ENCODE results near the gene POU2F3.

Gene POU2F3

DNA sequence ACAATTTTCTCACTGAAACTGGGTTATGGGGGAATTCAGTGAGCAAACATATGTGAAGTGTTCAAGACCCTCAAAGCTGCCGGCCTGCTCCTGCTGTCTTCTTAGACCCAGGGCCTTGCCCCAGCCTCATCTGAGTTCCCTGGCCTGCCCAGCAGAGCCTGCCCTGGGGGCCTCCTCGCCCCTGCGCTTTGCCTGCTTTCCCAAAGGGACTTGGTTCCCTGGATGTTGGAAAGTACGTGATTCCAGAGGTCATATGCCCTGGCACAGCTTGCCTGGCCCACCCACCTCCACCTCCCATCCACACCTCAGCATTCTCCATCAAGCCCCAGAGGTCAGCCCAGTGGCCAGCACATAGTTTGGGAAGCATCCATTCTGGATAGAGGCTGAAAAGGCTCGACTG, 13.7 kb upstream of the POU2F3 start:
- no peak for DNase-seq (ENCODE audit: low read depth)

DNA sequence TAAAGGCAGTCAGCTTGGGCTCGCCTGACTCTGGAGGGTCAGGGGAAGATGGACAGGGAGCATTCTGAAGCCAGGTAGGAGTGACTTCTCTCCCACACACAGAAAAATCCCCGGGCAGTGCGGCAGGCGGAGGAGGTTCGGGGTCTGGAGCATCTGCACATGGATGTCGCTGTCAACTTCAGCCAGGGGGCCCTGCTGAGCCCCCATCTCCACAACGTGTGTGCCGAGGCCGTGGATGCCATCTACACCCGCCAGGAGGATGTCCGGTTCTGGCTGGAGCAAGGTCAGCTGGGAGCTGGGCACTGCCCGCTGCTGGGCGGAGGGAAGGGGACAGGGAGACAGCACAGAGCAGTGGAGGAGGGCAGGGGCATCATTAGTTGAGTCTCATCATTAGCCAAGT, 13.2 kb upstream of the POU2F3 start:
- DNase-seq (ENCODE audit: low read depth), result no peak

DNA sequence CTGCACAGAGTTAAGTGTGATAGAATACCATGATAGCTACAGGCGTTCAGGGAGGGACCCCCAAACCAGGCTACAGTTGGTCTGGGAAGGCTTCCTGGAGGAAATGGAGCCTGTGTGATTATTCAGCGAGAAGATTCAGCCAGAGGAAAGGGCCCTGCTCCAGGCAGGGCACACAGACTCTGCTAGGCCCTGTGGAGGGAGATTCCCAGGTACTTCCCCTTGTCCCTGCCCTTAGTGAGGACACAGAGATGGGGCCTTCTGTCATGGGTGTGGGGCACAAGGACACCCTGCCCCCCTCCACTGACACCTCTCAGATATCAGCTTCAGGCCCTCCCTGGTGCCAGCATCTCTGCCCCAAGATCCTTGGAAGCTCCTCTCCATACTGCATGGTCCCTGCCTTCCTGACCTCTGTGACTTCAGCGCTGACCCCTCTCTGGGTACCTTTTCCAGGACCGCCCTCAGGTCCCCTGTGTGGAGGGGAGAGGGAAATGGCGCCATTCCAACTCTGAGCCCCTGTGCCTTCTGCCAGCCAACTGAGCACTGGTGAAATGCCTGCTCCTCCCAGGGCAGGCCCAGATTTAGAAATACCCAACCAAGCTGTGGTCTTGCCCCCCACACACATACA, 12.6 kb upstream of the POU2F3 start:
- no peak for DNase-seq (ENCODE audit: low read depth)

DNA sequence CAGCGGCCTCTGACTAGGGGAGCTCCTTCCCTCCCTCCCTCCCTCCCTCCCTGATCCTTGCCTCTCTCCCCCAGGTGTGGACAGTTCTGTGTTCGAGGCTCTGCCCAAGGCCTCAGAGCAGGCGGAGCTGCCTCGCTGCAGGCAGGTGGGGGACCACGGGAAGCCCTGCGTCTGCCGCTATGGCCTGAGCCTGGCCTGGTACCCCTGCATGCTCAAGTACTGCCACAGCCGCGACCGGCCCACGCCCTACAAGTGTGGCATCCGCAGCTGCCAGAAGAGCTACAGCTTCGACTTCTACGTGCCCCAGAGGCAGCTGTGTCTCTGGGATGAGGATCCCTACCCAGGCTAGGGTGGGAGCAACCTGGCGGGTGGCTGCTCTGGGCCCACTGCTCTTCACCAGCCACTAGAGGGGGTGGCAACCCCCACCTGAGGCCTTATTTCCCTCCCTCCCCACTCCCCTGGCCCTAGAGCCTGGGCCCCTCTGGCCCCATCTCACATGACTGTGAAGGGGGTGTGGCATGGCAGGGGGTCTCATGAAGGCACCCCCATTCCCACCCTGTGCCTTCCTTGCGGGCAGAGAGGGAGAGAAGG, 11.1 kb upstream of the POU2F3 start:
- no peak for DNase-seq (ENCODE audit: low read depth)

DNA sequence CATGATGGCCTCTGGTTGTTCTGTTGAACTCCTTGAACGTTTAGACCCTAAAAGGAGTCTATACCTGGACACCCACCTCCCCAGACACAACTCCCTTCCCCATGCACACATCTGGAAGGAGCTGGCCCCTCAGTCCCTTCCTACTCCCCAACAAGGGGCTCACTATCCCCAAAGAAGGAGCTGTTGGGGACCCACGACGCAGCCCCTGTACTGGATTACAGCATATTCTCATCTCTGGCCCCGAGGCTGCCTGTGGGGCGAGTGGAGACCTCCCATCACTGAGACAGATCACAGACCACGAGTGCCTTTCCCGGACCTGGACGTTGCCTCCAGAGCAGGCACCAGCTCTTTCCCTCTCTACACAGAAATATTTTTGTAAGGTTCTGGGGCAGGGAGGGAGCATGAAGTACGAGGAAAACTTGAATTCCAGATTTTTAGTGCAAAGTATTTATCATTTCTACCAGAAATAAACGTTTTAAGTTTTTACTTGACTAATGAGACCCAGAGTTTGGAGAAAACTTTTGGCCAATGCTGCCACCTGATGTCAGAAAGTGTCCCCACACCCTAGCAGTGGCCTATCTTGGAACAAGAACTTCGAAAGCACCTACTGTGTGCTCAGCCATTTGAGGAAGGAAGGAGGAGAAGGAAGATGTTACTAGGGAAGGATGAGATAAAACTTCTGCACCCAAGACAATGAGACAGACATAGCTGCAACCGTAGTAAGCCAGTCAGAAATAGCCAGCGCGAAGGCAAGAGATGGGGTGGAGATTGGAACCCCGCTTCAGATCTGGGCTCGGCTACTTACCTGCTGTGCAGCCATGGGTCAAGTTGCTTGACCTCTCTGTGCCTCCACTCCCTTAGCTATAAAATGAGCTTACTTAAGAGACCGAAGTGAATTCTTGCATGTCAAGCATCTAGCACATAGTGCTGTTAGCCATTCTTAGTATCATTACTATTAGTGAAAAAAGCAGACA, 10.2 kb upstream of the POU2F3 start:
- no peak for DNase-seq (ENCODE audit: low read depth)

DNA sequence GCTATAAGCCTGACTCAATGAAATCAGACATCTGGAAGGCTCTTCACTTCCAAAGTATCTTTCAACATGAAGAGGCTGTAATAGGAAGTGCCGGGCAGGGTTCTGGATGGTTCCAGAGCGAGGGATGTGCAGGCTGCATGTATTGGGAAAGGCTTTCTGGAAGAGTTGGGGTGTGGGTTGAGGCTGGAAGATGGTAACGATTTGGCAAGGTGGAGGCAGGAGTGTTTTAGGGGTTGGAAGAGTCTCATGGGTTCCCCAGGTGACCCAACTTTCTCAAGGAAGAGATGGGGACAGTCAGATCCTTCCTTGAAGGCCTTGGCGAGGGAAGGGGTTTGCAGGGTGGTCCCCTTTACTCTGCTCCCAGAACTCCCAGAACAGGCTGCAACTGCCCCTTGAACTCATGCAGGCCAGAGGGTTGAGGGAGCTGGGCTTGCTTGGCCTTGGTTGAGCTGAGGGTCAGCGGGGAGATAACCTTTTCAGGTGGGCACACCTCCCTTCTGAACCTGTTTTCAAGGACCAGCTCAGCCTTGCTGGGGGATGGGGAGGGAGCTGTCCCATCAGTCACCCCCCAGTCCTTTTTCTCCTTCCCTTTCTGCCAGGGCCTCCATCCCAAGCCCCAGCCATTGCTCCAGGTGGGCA, 9.4 kb upstream of the POU2F3 start:
- DNase-seq (ENCODE audit: low read depth), result no peak

DNA sequence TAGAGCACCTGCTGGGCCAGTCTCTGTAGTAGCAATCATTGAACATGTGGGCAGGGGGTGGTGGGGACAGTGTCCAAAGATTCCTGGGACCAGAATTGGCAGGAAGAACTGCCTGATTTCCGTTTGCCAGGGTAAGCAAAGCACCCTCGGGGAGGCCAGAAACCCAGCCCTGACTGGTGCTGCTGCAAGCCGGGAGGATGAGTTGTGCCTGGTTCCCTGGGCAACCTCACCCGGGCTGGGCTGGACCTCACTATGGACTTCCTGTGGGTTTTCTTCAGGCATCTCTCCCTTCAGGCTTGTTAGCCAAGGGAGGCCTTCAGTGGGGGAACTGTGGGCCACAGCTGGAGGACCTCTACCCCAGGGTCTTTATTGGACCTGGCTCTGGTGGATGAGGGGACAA, 8.0 kb upstream of the POU2F3 start:
- DNase-seq (ENCODE audit: low read depth), result no peak

DNA sequence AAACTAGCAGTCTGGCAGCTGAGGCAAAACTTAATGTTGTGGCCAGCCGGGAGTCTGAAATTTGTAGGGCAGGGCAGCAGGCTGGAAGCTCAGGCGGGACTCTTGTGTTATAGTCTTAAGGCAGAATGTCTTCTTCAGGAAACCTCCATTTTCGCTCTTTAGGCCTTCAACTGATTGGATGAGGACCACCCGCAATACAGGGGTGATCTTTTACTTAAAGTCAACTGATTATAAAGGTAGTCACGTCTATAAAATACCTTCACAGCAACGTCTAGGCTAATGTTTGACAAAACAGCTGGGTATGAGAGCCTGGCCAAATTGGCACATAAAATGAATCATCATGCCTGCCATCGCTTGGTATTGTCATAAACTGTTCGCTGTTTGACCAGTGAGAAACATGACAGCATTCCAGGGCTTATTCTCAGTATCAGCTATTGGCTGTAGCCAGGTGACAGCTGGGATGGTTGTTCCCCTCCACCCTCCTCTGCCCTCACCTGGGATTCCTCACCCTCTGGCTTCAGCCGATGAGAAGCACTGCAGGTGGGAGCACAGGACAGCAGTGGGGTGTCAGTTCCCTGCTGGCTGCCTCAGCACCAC, 6.6 kb upstream of the POU2F3 start:
- DNase-seq (ENCODE audit: low read depth), result no peak

DNA sequence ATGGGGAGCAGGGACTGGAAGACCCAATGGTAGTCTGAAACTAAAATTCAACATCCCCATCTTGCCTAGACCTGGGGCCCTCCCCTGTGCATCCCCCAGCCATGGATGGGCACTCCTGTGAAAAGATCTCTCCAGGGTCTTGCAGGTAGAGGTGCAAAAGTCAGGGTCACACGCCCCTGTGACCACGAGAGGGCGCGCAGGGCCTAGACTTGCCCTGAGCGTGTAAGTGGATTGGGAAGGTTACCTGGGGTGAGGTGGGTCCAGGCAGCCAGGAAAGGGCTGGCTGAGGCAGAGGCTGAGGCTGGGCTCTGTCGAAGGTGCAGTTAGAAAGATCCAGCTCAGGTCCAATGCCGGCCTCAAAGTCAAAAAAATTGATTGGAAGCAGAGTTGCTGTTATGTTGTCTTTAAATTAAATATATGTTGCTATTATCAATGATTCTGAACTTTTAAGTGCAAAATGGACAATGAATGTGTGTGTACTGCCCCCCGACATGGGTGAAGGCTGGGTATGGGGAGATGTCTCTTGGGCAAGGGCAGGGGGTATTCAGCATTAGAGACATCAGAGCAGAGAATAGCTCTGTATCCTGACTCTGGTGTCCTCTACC, 4.8 kb upstream of the POU2F3 start:
- peak; percentile 52 for DNase-seq (ENCODE audit: low read depth)

DNA sequence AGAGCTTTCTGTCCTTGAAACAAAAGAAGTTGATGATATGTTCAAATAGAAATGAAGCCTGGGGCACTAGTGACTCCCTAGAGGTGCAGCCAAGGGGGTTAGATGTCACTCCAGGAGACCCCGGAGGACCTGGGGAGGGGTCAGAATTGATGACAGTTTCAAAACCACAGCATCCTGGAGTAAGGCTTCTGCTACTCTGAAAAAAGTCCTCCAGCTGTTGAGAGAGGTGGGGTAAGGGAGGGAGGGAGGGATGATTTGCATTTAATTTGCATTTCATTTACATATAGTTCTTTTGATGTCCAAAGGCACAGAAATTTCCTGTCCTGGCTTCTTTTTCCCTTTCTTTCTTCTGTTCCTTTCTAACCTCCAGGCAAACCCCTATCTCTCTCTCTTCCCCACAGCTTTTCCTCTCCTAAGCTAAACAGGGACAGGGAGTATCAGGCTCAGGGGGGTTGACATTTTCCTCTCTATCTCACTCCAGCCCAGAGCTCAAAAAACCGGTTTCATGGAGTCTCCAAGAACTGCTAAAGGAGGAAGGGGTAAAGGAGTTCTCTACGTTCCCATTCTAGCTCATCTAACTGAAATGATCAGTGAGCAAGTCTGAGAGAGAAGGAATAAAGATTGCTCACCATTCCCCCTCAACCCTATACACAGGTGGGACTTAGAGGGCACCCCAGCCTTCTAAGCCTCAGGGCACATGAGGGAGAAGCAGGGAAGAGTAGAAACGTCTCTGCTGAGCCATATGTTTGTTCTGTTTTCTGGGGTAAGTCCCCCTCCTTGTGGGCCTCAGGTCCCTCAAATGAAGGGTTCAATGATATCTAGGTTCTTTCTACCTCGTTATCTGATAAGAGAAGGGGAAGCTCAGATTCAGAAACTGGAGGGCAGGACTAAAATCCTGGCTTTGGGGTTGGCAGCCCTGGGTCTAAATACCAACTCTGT, 3.5 kb upstream of the POU2F3 start:
- DNase-seq (ENCODE audit: low read depth), result no peak

DNA sequence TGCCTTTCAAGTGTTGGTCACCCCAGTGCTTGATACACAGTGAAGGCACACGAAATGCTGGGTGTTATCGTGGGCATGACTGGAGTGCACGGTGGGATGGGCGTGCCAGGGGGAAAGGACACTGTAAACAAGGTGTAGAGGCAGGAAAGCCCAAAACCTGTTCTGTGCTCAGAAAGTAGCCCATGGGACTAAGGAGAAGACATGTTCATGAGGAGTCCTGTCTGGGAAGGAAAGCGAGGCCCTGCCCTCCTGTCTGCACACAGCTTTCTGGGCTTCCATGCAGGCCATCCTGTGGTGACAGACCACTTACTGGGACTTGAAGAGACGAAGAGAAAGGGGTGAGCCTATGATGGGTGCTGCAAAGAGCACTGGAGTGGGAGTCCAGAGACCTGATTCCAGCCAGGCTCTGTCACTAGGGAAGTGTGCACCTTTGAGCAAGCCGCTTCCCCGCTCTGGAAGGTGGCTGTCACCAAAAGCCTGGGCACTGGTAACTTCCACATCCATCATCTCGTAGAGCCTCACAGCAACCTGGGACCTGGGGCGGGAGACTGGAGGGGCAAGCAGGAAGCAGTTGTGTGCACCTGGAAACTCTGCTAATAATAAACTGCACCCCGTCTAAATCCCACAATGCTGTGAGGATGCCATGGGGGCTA, 846 bp upstream of the POU2F3 start:
- DNase-seq (ENCODE audit: low read depth), result no peak

DNA sequence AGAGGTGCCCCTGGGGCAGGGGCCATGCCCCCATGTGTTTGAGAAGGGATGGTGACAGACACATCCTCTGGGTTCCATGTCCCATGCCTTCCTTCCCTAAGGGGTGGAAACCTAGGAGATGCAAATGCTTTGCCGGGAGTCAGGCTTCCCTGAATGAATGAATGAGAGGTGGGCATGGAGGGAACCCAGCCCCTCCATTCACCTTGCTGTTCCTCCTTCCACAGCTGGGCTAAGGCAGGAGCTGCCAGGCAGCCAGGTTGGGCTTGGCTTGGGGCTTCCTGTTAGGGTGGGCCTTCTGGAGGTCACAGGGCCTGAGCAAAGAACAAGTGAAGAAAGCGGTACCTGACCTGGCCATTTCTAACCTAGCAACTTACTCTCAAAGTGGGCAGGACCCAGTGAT, 926 bp downstream of the POU2F3 start:
- no peak for DNase-seq (ENCODE audit: low read depth)

DNA sequence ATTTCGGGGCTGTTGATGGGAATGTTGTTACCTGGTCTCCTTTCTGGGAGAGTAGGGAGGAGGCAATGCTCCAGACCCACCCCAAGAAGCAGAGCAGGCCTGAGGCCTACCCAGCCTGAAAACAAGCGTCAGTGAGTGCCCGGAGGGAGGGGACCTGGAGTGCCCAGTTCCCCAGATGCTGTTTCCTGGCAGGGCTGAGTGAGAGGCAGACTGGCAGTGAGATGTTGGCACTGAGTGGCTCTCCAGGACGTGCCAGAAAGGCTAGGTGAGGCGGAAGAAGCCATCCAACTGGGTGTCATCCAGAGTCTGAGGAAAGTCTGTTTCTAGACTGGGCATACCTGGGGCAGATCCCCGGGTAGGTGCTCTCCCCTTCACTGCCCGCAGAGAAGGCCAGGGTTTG, 1.3 kb downstream of the POU2F3 start:
- no peak for DNase-seq (ENCODE audit: low read depth)

DNA sequence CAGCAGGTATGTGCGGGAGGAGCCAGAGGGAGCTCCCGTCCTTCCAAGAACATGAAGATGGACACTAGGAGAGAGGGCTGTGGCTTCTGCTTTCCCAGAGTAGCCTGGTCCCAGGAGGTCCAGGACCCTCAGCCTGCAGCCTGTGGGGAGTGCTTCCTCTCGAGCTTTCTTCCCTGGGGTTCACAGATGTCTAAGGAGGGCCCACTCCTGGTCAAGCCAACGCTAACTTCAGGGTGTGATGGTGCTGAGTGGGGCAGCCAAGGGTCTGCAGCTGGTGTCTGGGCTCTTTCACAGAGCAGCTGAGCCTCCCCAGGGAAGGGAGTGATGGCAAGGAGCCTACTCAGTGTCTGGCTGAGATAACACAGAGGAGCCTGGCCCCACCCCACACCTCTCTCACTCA, 3.3 kb downstream of the POU2F3 start:
- no peak for DNase-seq (ENCODE audit: low read depth)

DNA sequence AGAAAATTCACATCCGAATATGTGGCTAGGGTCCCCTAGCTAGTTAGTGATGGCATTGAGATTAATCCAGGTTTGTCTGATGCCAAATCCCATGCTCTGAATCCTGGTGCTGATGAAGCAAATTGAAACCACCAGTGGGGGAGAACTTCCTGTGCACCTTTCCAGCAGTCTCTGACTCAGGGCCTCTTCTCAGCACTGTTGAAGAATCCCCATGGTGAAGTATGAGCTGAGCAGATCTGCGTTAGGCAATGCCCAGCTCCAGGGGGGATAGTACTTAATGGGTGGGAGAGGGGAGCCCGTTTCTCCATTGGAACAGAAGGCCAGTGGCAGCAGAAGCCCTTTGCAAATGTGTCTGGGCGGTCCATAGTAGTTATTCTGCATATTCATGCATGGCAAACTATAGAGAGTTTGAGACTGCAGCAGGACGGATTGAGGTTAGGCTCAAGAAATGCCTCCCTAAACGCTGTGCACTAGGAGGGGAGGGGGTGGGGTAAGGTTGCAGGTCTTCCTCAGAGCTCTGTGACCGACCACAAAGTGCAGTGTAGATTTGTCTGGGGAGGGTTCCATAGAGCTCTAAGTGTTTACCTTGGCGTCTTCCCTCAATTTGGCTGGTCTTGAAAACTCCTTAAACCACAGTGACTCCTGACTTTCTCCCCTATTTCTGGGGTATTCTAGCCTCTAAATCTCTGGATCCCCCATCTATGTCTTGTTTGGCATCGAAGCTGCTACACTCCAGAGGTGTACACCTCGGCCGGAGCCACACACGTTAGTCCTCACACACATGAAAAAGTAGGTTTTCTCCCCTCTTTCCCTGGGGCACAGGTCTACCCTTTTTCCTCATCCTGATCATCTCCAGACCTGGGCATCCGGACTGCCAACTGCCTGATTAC, 4.8 kb downstream of the POU2F3 start:
- peak; percentile 32 for DNase-seq (ENCODE audit: low read depth)

DNA sequence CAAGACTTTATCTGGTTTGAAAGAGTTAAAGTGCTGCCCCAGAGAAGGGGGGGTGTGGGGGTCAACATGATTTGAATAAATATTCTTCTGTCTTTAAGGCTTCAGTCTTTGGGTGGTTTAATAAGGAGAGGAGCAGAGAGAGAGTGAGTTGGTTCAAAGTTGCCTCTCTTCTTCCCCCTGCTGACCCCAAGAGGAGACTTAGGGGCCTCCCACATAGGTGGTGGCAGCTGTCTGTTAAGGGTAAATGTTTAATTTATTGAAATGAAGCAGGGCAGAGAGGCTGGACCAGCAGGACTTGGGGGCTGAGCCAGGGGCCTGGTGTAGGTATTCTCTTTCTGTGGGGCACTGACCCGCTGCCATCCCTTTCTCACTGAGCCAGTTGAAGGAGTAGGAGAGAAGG, 5.5 kb downstream of the POU2F3 start:
- DNase-seq (ENCODE audit: low read depth), result no peak

DNA sequence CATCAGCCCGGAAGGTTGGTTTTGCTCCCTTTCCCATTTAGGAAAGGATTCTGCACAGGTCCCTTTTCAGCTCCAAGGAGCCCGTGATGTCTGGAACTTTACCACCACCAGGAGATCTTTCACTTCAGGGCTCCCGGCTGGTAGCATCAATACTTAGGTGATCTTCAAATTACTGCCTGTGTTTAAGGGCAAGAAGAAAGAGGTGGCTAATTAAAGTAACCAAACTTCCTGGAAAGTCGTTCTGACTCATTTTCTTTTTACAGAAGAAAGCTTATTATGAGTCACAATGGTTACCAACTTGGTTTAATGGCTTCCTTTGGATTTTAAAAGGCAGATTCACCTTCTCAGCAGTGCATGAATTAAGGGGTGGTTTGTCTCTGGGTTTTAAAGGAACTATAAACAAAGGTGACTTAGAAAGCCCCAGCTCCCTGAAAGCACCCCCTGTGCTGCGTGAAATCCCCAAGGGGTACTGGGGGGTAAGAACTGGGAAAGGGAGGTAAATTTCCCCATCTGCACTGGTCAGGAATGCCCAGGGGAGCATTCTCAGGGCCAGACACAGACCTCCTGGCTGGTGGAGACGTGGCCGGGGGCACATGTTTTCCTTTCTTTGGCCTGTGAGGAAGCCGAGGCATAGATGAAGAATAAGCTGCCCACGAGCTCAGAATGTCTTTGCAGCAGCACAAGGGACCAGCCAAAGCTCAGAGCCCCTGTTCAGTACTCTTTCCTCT, 8.8 kb downstream of the POU2F3 start:
- peak; percentile 39 for DNase-seq (ENCODE audit: low read depth)

Data from iris pigment epithelial cell (primary cell).